NCI-H2227 (cell line): ENCODE results near the gene FIBP.
"Not testable (repeated sequence)": the region's sequence is repeated elsewhere in the genome, so short reads cannot be mapped to it uniquely, and the experiment has no call there.

Source experiments
- DNase-seq: peaks from one replicate; lab custom pipeline; 2025; ENCODE audit not compliant: unreplicated experiment; lab: John Stamatoyannopoulos, UW

The FIBP gene

DNA sequence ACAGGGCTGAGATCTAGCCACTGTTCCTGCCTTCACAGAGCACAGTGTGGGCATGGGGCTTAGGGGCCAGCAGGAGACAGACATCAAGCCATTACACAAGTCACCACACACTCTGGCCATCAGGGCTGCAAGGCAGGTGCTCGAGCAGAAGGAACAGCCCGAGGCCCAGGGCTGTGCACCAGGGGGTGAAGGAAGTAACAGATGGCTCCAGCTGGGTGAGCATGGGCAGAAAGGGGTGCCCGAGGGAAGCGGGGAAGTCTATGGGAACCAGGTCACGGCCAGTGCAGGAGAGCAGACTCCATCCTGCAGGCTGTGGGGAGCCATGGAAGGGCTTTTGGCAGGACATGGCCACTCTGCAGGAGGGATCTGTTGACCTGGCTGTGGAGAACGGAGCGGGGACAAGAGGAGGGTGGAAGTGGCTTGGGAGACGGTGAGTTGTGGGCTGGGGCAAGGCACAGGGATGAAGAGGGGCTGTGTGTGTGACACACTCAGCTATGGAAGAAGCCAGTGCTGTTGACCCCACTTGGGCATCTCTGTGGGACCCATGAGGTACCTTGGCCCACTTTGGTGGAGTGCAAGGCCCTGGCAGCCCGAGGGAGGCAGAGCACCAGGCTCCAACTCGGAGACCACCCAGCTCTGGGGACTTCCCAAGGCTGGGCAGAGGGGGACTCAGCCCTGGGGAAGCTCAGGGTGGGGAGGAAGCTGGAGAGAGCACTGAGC, 27.0 kb upstream of the FIBP start:
- DNase-seq, result no peak

GRCh38 chr11:65912845-65913244, 24.6 kb upstream of the FIBP start:
- no peak for DNase-seq

DNA sequence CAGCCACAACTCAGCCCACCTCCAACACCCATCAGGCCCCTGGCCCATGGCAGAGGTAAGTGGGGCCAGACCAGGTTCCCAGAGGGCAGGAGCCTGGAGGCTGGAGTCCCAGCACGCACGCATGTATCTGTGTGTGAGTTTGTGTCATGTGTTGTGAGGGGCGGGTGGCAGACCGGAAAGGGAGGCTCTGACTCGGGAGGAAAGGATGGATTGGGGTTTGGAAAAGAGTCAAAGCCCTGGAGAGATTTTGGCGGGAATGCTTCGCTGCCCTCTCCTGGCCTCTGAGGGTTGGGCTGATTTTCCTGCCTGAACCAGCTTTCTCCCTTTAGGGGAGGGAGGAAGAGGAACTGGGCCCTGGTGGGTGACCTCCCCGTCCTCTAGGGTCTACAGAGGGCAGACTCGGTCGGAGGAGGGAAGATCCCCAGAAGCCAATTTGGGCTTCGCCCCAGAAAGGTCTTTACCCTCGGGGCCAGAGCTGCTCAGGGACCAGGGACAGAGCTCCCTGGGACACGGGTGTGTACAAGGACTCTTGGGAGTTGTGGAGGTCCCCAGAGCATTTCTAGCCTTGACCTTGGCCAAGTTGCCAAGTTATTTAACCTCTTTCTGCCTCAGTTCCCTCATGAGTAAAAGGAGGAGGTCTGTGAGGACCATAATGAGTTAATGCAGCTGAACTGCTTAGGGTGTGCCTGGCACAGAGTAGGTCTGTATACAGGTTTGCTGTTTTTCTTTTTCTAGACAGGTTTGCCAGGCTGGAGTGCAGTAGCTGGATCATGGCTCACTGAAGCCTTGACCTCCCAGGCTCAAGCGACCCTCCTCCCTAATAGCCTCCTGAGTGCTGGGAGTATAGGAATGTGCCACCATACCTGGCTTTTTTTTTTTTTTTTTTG, 23.7 kb upstream of the FIBP start:
- DNase-seq, result peak; percentile 65

DNA sequence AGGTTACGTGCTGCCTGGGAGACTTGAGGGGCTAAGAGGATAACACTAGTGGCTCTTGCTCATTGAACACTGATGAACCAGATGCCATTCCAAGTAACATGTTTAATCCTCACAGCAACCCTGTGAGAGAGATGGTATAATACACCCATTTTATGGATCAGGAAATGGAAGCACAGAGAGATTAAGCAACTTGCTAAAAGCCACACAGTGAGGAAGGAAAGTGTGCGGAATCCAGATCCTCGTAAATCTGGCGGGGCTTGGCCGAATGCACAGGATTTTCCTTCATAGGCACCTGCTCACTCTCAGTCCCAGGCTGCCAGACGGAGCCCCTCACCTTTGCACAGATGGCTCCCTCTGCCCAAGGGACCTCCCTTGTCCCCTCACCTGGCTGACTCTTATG, 19.6 kb upstream of the FIBP start:
- DNase-seq, result no peak

DNA sequence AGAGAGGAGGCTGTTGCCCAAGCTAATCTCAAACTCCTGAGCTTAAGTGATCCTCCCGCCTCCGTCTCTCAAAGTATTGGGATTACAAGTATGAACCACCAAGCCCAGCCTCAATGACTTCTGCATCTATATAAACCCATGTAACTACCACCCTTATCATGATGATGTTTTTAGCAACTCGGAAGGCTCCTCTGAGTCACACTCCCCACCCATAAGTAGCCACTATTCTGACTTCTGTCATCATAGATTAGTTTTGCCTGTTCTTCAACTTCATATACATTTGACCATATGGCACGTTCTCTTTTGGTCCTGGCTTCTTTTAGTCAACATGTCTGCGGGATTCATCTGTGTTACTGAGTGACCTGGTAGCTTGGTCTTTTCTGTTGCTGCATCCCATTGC, 18.3 kb upstream of the FIBP start:
- DNase-seq, result no peak

- no peak for DNase-seq
Measured at GRCh38 chr11:65903715-65904114, 15.4 kb upstream of the FIBP start.

- DNase-seq, result no peak
Measured at GRCh38 chr11:65903068-65903481, 14.8 kb upstream of the FIBP start.

DNA sequence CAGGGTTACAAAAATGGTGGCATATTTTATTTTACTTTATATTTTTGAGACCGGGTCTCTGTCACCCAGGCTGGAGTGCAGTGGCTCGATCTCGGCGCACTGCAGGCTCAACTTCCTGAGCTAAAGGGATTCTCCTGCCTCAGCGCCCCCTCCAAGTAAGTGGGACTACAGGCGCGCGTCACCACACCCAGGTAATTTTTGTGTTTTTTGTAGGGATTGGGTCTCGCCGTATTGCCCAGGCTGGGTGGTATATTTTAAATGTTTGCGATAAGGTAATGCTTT, 12.6 kb upstream of the FIBP start:
- DNase-seq, result no peak

DNA sequence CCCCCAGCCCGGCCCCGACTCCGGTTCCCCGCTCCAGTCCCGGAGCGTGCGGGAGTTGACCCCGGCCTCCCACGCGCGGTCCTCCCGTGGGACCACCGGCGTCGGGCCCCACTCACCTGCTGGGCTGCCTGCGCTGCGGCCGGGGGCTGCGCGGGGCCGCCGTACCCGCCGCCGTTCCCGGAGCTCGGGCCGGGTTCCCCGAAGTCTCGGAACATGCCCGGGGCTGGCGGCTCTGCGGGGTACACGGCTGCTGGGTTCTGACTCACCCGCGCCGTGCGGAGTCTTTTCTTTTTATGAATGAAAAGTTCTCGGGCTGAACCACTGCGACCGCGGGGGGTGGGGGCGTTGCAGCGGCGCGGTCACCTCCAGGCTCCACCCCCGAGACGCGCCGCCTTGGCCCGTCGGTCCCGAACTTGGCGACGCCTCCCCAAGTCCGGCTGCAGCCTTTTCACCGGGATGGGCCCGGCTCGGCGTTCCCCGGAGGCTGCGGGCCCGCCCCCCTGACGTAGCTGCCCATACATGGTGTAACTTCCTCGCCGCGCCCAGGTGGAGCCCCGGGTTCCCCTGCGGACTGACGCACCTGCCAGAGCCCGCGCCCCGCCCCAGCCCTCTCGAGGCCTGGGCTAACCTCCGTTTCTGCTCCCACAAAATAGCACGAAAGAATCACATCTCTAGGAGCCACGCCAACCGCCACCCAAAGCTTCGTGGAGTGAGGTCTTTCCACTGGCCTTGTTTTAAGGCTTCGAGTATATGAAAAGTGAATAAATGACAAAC, 12.0 kb upstream of the FIBP start, which contains the start of gene FOSL1:
TSS of gene FOSL1 (minus strand) at position 264 of the 774 bp plus-strand sequence. CDS start at position 215, 49 bp downstream.
- DNase-seq, result peak; percentile 79

DNA sequence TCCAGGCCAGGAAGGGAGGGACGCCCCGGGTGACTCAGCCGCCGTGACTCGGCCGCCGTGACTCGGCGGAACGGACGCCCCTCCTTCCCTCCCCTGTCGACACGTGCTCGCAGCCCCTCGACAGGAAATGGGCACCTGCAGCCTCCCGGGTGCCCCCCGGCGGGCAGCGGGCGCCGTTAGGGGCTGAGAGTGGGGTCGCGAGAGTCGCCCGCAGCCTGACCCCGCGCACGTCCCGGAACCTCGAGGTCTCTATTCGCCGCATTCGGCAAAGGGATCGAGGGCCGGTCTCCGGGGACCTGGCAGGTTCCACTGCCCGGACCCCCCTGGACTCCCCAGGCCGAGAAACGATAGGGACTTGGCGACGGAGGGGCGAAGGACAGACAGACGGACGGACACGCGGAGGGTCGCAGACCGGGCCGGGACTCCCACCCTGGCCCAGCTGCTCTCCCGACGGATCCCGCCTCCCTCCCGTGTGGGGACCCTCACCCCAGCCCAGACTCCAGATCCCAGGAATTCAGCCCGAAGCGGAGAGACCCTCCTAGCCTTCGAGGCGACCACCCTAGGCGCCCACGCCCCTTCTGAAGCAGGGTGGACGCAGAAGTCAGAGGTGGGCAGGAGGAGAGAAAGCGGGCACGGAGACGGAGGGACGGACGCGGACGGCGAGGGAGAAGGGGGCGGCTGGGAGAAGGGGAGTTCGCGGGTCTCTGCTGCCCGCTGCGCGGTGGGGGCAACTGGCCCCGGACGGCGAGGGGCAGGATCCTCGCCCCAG, 11.3 kb upstream of the FIBP start:
- peak; percentile 22 for DNase-seq

DNA sequence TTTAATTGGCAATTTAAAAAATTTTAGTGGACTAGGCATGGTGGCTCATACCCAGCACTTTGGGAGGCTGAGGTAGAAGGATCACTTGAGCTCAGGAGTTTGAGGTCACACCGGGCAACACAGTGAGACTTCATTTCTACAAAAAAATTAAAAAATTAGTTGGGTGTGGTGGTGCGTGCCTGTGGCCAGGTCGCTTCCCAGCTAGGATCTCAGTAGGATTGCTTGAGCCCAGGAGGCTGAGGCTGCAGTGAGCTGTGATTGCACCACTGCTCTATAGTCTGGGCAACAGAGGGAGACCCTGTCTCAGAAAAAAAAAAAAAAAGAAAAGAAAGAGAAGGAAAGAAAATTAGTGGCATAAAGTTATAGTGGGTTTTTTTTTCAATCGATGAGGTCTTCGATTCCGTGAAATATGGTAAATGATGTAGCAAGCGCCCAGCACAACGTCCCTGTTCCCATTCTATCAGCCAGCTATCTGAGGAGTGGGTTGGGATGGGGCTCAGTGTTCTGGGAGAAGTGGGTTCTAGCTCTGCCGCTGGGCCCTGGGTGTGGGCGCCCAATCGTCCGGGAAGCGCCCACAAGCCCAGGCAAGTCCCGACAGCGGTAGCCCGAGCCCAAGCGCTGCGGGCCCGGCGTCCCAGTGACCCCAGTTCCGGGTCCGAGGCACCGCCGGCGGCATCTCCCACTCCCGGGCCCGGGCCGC, 10.5 kb upstream of the FIBP start:
- no peak for DNase-seq

- no peak for DNase-seq
Measured at GRCh38 chr11:65897020-65897471, 8.8 kb upstream of the FIBP start.

DNA sequence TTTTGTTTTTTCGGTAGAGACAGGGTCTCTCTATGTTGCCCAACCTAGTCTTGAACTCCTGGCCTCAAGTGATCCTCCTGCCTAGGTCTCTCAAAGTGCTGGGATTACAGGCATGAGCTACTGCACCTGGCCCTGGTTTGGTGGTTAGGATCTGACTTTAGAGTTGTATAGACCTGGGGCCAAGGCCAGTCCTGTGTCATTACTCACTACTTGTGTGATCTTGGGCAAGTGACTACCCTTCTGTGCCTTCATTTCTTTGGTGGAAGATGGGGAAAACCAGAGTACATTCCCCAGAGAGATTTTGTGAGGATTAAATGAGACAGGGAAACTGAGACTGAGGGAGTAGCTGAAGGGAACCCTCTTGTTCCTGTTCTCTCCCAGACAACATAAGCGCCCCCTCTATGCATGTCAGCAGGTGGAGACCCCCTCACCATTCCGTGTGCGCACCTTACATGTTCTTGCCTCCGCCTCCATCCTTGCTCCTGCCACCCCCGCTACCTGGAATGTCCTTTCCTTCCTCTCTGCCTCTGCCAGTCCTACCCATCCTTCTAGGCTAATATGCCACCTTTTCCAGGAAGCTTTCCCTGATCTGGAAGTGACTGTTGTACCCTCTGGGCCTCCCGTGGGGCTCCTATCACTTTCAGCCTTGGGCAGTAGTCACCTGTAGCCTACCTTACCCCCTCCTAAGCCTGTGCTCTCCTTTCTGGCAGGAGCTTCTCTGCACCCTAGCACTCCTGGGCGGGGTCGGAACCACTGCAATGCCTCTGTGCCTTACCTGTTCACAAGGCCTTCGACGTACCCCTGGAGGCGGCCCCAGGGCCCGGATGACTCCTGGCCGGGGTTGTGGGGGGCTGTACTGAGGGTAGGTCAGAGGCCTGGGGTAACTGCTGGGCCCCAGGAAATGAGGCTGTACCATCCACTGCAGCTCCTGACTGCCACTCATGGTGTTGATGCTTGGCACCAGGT, 8.0 kb upstream of the FIBP start:
- no peak for DNase-seq

- DNase-seq, result no peak
Measured at GRCh38 chr11:65895482-65895981, 7.3 kb upstream of the FIBP start.

- no peak for DNase-seq
Measured at GRCh38 chr11:65894034-65894591, 5.8 kb upstream of the FIBP start.

DNA sequence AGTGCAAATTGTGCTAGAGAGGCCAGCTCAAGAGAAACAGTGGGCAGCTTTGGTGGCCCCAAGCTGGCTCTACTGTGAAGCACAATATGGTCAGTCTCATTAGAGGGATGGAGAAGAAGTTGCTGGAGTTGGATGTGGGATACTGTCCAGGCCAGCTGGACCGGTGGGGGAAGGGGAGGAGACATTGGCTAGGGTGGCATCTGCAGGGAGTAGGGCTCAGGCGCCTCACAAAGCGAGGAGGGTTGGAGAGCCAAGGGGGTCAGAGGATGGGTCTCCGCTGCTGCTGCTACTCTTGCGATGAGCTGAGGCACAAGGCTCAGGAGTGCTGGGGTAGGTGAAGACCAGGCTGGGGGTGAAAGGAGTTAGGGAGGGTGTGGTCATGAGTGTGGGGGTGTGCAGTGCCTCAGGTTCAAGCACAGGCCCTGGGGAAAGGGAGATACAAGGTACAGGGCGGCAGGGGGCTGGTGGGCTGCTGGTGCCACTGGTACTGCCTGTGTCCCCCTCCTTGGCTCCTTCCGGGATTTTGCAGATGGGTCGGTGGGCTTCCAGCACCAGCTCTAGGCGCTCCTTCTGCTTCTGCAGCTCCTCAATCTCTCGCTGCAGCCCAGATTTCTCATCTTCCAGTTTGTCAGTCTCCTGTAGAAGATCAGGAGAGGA, 4.5 kb upstream of the FIBP start:
- DNase-seq, result no peak

DNA sequence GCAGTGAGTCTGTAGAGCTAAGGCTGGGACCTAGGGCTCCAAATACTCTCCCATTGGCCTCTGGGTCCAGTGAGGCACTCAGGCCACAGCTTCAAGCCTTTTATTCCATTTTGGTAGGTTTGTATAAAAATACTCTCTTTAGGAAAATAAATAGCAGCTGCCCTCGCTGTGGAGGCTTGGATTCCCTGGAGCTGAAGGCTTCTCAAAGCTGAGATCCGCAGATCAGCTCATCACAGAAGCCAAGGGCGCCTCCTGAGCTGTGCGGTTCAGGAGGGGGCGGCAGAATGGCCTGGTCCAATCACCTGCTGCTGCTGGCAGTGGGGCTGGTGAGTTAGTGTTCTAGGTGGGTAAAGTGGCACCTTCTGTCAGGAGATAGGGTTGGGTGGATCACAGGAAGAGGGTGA, 3.9 kb upstream of the FIBP start:
- DNase-seq, result not testable (repeated sequence)
